MM.1S (cell line): ENCODE results near the gene ERFL.
A peak's percentile ranks its signal among the peaks of the same experiment; 100 is the strongest.

Experiments used
- DNase-seq: peaks from one replicate; pipeline ENCODE4 v3.0.0-alpha.2; 2015
- H2AFZ ChIP-seq: fragments of 300-600 bp; sonication (generic); 2 replicates; pipeline ENCODE4 v1.6.0; 2016; ENCODE audit warnings: antibody characterized with exemption, low read length
- H3F3A ChIP-seq: fragments of 300-600 bp; sonication (generic); 2 replicates; pipeline ENCODE4 v1.6.1; 2016; ENCODE audit warnings: mild to moderate bottlenecking, antibody characterized with exemption, low read length, moderate library complexity, mixed read lengths; ENCODE audit not compliant: insufficient read depth
- H3K27ac ChIP-seq: fragments of 300-600 bp; sonication (generic); 2 replicates; pipeline ENCODE4 v1.5.1; 2016; ENCODE audit warnings: mild to moderate bottlenecking, low read length
- H3K27me3 ChIP-seq: fragments of 300-600 bp; sonication (generic); replicated peaks from 2 replicates; pipeline ENCODE4 v1.6.0; 2016; ENCODE audit warnings: low read length; ENCODE audit not compliant: insufficient read depth
- H3K36me3 ChIP-seq: fragments of 300-600 bp; sonication (generic); replicated peaks from 2 replicates; pipeline ENCODE4 v1.6.1; 2016; ENCODE audit warnings: mild to moderate bottlenecking, low read length, mixed read lengths; ENCODE audit not compliant: insufficient read depth
- H3K4me1 ChIP-seq: fragments of 300-600 bp; sonication (generic); 2 replicates; pipeline ENCODE4 v1.6.1; 2016; ENCODE audit warnings: low read length, mixed read lengths
- H3K4me2 ChIP-seq: fragments of 300-600 bp; sonication (generic); 2 replicates; pipeline ENCODE4 v1.6.0; 2016; ENCODE audit warnings: low read depth, low read length
- H3K4me3 ChIP-seq: fragments of 300-600 bp; sonication (generic); 2 replicates; pipeline ENCODE4 v1.5.1; 2016; ENCODE audit warnings: low read length, mixed read lengths
- H3K79me2 ChIP-seq: fragments of 300-600 bp; sonication (generic); 2 replicates; pipeline ENCODE4 v1.6.1; 2016; ENCODE audit warnings: mixed run types, low read length, mixed read lengths
- H3K9ac ChIP-seq: fragments of 300-600 bp; sonication (generic); 2 replicates; pipeline ENCODE4 v1.6.1; 2016; ENCODE audit warnings: low read length, mixed read lengths
- H3K9me2 ChIP-seq: fragments of 300-600 bp; sonication (generic); replicated peaks from 2 replicates; pipeline ENCODE4 v1.6.1; 2016; ENCODE audit warnings: mild to moderate bottlenecking, low read length, mixed read lengths; ENCODE audit not compliant: insufficient read depth
- H3K9me3 ChIP-seq: fragments of 300-600 bp; sonication (generic); replicated peaks from 2 replicates; pipeline ENCODE4 v1.6.1; 2016; ENCODE audit warnings: mild to moderate bottlenecking, low read length, mixed read lengths; ENCODE audit not compliant: insufficient read depth
- H4K20me1 ChIP-seq: fragments of 300-600 bp; sonication (generic); 2 replicates; pipeline ENCODE4 v1.6.1; 2016; ENCODE audit warnings: mild to moderate bottlenecking, low read length, moderate library complexity, mixed read lengths; ENCODE audit not compliant: insufficient read depth
- EZH2 ChIP-seq: fragments of 300-600 bp; sonication (generic); optimal IDR thresholded peaks from 2 replicates; pipeline ENCODE3; 2017; ENCODE audit warnings: low read depth, mild to moderate bottlenecking, antibody characterized with exemption, low read length, mixed read lengths
- EZH2phosphoT487 ChIP-seq: fragments of 300-600 bp; sonication (generic); IDR thresholded peaks from 2 replicates; pipeline ENCODE4 v1.6.1; 2018; ENCODE audit warnings: antibody characterized with exemption, low read length
- TF ChIP-seq, protein P1 (sequence below): fragments of 300-600 bp; sonication (generic); IDR thresholded peaks from 2 replicates; pipeline ENCODE4 v1.5.1; 2016; ENCODE audit warnings: antibody characterized with exemption, low read length, mixed read lengths

ERFL gene

DNA sequence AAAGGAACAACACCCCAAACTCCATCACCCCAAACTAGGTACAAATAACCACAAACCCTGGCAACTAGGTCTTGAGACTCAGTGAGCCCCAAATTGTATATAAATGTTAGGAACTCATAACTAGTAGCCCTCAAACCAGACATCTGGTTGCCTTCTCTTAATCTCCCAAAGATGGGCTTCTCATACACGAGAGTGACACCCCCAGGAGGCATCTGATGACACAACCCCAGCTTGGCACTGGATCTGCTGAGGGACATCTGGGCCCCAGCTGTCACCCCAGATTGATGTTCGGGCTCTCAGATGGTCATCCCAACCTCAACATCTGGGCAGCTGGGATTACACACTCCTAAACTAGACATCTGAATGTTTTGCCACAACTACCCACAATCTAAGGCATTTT, 16.1 kb upstream of the ERFL start:
- Histone ChIP-seq H3K9me3 (no peaks in the 10 kb centered on the region), H3K4me2 (peak overlapping the region; percentile 78), H2AFZ (no peak overlapping the region), H3K79me2 (no peaks in the 10 kb centered on the region), H3K27me3 (peaks cover 4% of the 10 kb centered on the region), H3K4me1 (peaks cover 20% of the 10 kb centered on the region), H3K9me2 (no peaks in the 10 kb centered on the region), H3K9ac (peak overlapping the region; percentile 59), H3K4me3 (no peak overlapping the region), H3F3A (peaks cover 4% of the 10 kb centered on the region; the same call in 1 of the 2 replicates), H3K27ac (peak overlapping the region; percentile 95), H3K36me3 (no peaks in the 10 kb centered on the region), H4K20me1 (no peaks in the 10 kb centered on the region)
- peak; percentile 28 for DNase-seq
- TF ChIP-seq, protein P1, sequence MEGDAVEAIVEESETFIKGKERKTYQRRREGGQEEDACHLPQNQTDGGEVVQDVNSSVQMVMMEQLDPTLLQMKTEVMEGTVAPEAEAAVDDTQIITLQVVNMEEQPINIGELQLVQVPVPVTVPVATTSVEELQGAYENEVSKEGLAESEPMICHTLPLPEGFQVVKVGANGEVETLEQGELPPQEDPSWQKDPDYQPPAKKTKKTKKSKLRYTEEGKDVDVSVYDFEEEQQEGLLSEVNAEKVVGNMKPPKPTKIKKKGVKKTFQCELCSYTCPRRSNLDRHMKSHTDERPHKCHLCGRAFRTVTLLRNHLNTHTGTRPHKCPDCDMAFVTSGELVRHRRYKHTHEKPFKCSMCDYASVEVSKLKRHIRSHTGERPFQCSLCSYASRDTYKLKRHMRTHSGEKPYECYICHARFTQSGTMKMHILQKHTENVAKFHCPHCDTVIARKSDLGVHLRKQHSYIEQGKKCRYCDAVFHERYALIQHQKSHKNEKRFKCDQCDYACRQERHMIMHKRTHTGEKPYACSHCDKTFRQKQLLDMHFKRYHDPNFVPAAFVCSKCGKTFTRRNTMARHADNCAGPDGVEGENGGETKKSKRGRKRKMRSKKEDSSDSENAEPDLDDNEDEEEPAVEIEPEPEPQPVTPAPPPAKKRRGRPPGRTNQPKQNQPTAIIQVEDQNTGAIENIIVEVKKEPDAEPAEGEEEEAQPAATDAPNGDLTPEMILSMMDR, result no peak
- TF ChIP-seq EZH2phosphoT487 (no peak), EZH2 (no peak)

- no peak overlapping the region for H3K4me3 ChIP-seq
- TF ChIP-seq EZH2phosphoT487 (no peak), EZH2 (no peak)
- TF ChIP-seq, protein P1, result no peak
- peaks cover 20% of the 10 kb centered on the region for H3K4me1 ChIP-seq
- no peaks in the 10 kb centered on the region for H4K20me1 ChIP-seq
- no peaks in the 10 kb centered on the region for H3K9me3 ChIP-seq
- peaks cover 7% of the 10 kb centered on the region for H3K27me3 ChIP-seq
- H3K4me2 ChIP-seq, result no peak overlapping the region
- H3K9ac ChIP-seq, result no peak overlapping the region
- H3K79me2 ChIP-seq, result no peaks in the 10 kb centered on the region
- H3K9me2 ChIP-seq, result no peaks in the 10 kb centered on the region
- DNase-seq, result no peak
- H3F3A ChIP-seq, result peaks cover 4% of the 10 kb centered on the region; the same call in 1 of the 2 replicates
- H3K36me3 ChIP-seq, result no peaks in the 10 kb centered on the region
- H3K27ac ChIP-seq, result no peak overlapping the region
- H2AFZ ChIP-seq, result no peak overlapping the region
Measured at GRCh38 chr19:41941410-41942202, 13.4 kb upstream of the ERFL start.

DNA sequence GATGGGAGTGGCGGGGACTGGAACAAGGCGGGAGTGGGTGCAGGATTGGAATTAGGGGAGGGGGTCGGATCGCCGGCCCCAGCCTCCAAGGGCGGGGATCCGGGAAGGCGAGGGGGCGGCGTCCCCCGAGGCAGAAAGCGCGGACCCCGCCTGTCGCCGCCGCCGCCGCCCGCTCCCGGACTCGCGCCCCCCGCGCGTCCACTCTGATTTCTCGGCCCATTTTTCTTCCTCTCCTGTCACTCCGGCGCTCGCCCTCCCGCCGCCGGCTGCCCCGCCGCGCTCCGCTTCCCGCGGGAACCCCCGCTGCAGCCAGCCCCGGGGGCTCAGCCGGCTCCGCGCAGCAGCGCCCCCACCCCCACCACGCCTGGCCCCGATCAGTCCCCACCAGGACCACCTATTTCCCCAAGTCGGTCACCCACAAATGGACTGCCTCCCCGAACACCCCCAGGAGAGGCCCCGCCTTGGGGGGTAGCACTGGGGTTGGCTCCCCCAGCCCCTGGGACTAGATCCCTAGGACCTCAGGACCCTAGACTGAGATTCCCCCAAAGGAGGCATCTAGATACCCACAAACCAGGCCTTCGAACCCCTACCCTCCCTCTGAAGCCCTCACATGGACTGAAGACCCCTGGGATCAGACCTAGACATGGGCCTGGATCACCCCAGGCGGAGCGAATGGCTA, 12.6 kb upstream of the ERFL start:
- Histone ChIP-seq H3K79me2 (no peaks in the 10 kb centered on the region), H3K36me3 (no peaks in the 10 kb centered on the region), H4K20me1 (no peaks in the 10 kb centered on the region), H3K27me3 (peaks cover 15% of the 10 kb centered on the region), H3K9me3 (no peaks in the 10 kb centered on the region), H3K9me2 (no peaks in the 10 kb centered on the region), H3K4me1 (peaks cover 16% of the 10 kb centered on the region), H3K27ac (no peak overlapping the region), H3K4me2 (peak overlapping the region; percentile 77), H3K9ac (peak overlapping the region; percentile 31; the same call in 1 of the 2 replicates), H2AFZ (peak overlapping the region; percentile 63), H3K4me3 (peak overlapping the region; percentile 57), H3F3A (peaks cover 4% of the 10 kb centered on the region; the same call in 1 of the 2 replicates)
- no peak for DNase-seq
- TF ChIP-seq EZH2 (no peak), EZH2phosphoT487 (no peak)
- TF ChIP-seq, protein P1, result no peak
